T-helper 9 cell (primary cell): ENCODE data around the gene MS4A2.
"Not testable (repeated sequence)": the region's sequence is repeated elsewhere in the genome, so short reads cannot be mapped to it uniquely, and the experiment has no call there.

Experiments
- DNase-seq: peaks from one replicate; pipeline ENCODE4 v3.0.0-alpha.2; 2020

Gene MS4A2

DNA sequence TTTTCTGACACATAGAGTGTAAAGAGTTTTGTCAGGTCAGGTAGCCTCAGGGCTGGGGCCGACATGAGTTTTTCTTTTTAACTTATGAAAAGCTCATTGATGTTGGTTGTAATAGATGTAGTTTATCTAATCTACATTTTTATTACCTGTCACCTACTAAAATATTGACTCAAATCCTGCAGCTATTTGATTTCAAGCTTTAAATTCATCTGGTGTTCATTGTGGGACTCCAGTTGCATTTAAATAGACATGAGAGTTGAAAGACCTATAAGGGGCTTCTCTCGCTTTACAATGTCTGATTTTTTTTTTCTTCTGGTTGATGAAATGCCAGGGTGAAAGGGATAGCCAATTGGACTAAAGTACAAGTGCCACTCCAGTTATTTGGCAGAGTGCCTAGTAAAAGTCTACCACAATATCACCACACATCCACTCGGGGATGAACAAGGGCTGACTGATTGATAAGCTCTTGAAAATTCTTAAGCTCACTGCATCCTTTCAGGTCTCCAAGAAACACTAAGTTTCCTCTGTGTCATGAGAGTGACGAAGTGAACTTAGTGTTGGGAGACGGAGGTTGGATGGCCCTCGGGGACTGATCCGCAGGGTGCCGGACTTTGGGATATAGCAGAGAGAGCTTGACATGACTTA, 16.1 kb downstream of the MS4A2 start:
- not testable (repeated sequence) for DNase-seq

DNA sequence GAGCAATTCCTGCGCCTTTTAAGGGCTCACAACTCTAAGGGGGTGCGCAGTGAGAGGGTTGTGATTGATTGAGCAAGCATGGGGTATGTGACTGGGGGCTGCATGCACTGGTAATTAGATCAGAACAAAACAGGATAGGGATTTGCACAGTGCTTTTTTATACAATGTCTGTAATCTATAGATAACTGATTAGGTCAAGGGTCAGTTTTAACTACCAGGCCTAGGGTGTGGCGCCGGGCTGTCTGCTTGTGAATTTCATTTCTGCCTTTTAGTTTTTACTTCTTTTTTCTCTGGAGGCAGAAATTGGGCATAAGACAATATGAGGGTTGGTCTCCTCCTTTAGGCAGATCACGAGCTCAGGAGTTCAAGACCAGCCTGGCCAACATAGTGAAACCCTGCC, 20.2 kb downstream of the MS4A2 start:
- not testable (repeated sequence) for DNase-seq

DNA sequence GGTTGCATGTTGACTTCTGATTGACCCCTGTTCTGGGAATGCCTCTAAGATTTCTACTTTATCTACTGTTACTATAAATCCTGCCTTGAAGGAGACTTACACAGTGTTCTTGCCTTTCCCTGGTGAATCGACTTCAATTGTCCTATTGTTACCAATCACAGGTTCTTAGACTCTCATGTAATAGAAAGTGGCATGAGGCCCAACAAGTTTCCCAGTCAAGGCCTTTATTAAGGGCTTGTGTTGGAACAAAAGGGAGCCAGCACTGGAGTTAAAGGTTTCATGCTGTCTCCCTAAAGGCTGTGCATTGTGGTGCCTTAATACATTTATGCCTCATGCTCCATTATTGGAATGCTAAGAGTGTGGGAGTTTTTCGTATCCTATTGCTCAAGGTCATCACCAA, 23.3 kb downstream of the MS4A2 start:
- DNase-seq, result no peak

DNA sequence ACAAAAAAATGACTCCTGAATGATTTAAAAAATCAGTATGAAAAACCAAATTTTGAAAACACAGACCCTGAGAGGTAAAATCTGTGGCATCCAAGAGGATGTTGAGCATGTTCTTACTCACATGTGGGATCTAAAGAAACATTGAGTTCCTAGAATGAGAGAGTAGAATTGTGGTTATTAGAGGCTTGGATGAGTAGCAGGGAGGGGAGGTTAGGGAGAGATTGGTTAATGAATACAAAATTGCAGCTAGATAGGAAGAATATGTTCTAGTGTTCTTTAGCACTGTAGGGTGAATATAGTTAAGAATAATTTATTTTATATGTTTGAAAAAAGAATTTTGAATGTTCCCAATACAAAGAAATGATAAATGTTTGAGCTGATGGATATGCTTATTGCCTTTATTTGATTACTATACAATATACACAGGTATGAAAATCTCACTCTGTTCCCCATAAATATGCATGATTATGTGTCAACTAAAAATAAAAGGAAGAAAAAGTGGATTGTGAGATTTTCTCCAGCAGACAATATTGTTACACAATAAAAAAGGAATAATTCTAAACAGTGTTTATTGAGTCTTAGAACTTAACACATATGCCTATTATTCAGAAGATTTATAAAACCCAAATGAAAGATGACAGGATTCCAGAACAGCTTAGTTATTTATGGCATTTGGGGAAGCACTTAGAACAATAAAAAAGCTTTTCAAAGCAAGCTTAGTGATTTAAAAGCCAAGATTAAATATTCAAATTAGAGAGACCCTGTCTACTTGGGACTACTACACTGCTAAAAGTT, 28.7 kb downstream of the MS4A2 start:
- DNase-seq, result no peak

DNA sequence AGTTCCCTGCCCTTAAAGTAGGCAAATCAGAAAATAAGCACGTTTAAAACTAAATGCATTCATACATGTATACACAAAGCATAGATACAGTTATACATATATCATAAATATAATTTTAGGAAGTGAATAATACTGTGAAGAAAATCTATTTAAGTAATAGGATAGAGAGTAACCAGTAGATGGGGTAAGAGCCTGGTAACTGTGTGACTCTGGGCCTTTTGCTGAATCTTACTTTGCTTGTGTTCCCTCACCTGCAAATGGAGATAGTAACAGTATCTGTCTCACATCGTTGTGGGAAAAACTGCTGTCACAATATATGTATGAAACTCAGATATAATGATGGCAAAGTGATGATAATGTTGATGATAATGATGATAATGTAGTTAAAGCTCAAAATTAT, 29.9 kb downstream of the MS4A2 start:
- DNase-seq, result no peak

DNA sequence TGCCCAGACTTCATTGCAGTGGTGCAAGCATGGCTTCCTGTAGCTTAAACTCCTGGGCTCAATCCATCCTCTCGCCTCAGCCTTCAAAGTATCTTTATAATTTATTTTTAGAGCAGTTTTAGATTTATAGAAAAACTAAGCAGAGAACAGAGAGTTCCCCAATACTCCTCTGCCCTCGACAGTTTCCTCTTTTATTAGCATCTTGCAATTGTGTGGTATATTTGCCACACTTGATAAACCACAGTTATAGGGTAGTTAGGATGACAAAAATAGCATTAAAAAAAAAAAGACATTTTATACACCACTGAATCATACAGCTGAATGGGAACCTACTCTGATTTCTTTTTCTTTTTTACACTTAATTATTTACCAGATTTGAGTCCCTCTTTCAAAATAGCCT, 31.2 kb downstream of the MS4A2 start:
- DNase-seq, result no peak

DNA sequence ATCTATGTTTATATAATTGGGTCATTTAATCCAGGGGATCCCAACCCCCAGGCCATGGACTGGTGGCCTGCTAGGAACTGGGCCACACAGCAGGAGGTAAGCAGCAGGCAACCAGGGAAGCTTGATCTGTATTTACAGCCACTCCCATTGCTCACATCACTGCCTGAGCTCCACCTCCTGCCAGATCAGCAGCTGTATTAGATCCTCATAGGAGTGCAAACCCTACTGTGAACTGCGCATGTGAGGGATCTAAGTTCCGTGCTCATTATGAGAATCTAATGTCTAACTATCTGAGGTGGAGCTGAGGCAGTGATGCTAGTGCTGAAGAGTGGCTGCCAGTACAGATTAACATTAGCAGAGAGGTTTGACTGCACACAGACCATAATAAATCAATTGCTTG, 32.8 kb downstream of the MS4A2 start:
- no peak for DNase-seq

DNA sequence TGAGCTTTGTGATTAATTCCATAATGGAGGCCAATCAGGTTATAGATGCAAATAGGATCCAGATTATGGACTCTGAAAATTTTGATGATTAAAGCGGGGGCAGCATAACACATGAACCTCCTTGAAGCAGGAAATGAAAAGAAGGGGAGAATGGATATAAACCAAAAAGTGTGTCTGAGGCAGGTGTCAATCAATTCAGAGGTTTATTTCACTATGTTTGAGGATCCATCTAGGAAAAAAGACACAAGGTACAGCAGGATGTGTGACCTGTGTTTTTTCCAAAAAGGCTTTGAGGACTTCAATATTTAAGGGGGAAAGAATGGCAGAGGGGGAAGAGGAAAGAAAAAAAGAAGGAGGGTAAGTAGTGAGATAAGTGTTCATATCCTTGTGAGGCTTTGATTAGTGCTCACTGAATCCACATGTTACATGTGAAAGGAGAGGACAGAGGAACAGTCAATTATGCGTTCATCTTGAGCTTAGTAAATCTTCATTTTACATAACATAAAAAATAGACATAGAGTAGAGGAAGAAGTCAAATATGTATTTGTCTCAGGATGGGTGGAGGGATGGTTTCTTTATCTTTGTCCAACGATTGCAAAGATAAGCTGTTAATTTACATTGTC, 34.1 kb downstream of the MS4A2 start:
- no peak for DNase-seq

DNA sequence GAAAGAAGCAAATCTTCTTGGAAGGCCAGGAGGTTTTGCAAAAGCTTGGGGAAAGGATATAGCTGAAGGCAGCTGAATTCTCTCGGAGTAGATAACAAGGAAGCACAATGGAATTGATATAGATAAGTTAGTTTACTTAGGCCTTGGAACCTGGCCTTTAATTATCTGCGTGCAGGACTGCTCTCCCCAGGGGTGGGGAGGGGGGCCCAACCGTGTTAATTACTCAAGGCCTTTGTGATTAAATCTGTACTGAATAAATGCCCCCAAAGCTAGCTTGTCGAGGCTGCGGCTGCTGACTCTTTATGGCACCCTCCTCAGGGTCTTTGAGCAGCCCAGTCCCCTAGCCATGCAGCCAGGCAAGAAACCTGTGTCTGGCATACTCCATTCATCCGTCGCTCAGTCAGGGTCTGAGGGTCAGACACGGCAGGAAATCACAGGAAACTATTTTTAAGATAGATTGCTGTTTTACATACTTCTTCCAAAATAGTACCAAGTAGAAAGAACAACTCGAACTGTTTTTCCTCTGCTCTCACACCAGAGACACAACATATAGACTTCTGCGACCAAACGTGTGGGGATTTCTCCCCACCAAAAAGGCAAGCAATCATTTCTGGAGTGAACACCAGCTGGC, 36.5 kb downstream of the MS4A2 start:
- DNase-seq, result no peak

DNA sequence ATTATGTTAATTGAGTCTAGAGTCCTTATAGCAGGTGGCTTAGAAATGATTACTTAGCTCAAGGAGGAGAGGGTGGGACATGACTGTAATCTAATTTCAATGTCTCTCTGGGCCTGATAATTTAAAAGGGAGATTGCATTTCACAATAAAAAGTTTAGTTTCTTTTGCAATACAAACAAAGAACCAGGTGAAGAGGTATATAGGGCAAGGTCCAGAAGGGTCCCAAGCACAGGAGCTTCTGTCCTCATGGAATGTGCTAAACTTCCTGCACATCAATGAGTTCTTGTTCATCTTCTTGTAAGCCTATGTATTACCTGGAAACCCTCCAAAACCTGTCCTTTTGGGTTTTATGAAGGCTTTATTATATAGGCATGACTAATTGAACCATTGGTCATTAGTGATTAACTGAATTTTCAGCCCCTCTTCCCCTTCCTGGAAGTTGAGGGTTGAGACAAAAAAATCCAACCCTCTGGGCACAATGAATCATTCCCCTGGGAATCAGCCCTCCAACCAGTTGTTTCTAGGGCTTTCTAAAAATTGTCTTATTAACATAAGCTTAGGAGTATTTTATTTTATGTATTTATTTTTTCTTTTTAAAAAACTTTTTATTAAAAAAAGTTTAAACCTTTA, 37.6 kb downstream of the MS4A2 start:
- no peak for DNase-seq

DNA sequence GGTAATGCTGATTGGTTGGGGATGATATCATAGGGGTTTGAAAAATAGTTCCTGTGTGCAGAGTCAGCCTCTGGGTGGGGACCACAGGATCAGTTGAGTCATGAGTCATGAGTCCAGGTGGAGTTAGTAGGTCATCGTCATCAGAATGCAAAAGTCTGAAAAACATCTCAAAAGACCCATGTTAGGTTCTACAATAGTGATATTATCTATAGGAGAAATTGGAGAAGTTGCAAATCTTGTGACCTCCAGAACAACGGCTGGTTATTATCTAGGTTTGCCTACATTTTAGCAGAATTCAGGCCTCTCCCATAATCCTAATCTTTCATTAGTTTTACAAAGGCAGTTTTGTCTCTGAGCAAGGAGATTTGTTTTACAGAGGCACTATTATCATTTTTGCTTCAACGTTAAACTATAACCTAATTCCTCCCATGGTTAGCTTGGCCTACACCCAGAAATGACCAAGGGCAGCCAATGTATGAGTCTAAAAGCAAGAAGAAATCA, 38.9 kb downstream of the MS4A2 start:
- DNase-seq, result no peak

DNA sequence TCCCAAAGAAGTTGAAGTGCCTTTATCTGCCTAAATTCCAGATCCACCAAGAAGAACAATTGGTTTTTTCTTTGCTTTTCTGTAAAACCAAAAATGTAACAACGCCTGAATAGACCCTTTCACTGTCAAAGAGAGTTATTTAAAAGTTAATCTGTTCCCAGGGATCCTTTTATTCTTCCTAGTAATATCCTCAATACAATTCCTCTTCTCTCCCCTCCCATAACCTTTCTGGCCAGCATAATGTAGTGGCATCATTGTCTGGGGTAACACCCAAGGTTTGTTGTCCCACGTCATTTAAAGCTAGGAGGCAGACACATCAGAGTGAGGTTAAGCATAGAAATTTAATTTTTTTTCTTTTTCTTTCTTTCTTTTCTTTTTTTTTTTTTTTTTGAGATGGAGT, 39.9 kb downstream of the MS4A2 start:
- DNase-seq, result no peak

DNA sequence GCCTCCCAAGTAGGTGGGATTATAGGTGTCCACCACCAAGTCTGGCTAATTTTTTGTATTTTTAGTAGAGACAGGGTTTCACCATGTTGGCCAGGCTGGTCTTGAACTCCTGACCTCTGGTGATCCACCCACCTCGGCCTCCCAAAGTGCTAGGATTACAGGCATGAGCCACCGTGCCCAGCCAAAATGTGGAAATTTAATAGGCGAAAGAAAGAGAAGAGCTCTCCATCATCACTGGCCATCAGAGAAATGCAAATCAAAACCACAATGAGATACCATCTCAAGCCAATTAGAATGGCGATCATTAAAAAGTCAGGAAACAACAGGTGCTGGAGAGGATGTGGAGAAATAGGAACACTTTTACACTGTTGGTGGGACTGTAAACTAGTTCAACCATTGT, 40.4 kb downstream of the MS4A2 start:
- not testable (repeated sequence) for DNase-seq

DNA sequence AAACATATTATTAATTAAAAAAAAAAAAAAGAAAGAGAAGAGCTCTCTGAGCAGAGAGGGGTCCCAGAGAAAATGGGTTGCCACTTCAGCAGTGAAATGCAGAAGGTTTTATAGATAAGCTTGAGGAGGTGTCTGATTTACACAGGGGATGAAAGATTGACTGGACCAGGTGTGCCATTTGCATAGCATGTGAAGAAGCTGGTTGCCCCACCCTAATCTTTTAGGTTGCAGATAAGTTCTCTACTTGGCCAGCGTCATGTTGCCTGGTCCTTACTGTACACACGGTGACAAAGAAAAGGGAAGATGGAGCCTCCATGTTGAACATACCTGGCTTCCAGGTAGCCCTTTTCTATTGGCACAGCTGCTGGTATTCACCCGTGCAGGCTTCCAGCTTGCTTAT, 41.4 kb downstream of the MS4A2 start:
- no peak for DNase-seq

DNA sequence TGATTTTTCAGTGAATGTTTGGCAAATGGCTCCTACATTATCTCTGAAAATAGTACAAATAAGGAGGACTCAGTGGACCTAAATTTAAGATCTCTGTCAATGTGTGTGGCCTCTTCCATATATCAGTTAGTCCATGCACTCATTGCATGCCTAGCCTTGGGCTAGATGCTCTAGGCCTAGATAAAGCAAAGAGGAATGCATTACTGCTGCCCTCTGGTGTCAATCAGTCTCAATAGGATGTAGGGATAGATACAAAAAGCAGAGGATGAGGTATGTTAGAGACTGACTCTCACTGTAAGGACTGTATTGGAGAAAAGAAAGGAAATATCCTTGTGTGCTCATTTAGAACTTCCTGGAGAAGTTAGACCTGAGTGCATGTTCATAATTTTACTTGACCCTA, 42.0 kb downstream of the MS4A2 start:
- DNase-seq, result no peak

DNA sequence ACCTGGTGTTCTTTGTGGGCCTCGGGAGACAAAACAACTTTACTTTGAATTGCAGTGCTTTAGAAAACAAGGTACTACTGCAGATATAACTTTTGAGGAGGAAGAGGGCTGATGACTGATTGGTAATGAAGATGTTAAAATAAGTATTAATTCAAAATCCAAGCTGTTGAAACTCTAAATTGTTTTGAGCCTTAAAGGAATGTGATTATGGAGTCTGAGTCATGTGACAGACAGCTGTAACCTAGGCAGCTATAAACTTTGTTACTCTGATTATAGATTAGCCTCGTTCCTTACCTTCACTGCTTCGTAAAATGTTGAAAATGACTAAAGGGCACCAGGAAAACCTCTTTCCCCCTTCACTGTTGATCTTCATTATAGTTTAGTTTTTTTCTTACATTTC, 43.4 kb downstream of the MS4A2 start:
- no peak for DNase-seq

DNA sequence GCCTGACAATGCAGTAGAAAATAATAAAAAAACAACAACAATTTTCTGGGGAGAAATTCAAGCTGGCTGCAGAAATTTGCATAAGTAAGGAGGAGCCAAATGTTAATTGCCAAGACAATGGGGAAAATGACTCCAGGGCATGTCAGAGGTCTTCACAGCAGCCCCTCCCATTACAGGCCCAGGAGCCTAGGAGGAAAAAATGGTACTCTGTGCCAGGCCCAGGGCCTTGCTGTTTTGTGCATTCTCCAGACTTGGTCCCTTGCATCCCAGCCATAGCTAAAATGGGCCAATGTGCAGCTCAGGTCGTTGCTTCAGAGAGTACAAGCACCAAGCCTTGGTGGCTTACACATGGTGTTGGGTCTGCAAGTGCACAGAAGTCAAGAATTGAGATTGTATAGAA, 45.5 kb downstream of the MS4A2 start:
- DNase-seq, result no peak

DNA sequence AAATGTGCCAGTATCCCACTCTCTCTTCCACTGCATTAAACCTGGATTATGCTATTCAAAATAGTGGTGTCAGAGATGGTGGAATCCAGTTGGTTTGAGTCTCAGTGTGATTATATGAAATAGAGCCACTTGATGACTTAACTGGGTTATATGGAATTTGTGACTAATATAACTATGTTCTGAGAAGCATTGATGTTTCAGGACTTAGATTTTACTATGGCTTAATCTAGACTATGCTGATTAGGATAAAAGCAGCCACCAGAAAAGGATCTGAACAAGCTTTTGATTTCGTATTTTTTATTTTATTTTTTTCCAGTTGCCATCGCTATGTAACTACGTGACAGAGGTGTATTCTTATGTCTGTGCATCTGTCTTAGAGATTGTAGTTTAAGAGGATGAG, 55.3 kb downstream of the MS4A2 start:
- DNase-seq, result no peak

DNA sequence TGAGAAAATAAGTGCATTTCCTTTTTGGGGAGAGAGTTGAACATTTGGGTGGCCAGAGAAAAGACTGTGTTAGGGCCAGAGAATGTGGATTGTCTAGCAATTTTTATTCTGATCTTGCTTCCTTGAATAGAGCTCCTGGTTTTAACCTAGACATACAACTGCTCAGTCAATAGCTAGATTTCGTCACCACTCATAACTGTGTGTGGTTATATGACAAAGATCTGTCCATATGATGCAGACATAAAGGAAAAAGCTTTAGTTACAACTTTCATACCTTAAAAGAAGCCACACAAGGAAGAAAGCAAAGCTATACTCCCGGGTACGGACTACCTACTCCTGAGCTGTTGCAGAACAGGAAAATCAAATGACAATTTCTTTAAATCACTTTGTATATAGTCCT, 57.2 kb downstream of the MS4A2 start:
- no peak for DNase-seq
